PC-3 (cell line): Measurements from ENCODE around the gene SLCO4C1.

Experiments
- EZH2 ChIP-seq: fragments of 300-600 bp; sonication (generic); IDR thresholded peaks from one replicate; pipeline ENCODE4 v1.6.1; 2017; ENCODE audit warnings: antibody characterized with exemption, mild to moderate bottlenecking, low read length; ENCODE audit not compliant: unreplicated experiment
- EZH2phosphoT487 ChIP-seq: fragments of 300-600 bp; sonication (generic); IDR thresholded peaks from 2 replicates; pipeline ENCODE4 v1.6.1; 2018; ENCODE audit warnings: mild to moderate bottlenecking, antibody characterized with exemption, low read length, borderline replicate concordance
- TF ChIP-seq, protein P1 (sequence below): fragments of 300-600 bp; sonication (generic); conservative IDR thresholded peaks from 2 replicates; pipeline ENCODE4 v1.5.1; 2017; ENCODE audit warnings: antibody characterized with exemption, low read depth, mild to moderate bottlenecking, low read length

- TF ChIP-seq, protein P1, sequence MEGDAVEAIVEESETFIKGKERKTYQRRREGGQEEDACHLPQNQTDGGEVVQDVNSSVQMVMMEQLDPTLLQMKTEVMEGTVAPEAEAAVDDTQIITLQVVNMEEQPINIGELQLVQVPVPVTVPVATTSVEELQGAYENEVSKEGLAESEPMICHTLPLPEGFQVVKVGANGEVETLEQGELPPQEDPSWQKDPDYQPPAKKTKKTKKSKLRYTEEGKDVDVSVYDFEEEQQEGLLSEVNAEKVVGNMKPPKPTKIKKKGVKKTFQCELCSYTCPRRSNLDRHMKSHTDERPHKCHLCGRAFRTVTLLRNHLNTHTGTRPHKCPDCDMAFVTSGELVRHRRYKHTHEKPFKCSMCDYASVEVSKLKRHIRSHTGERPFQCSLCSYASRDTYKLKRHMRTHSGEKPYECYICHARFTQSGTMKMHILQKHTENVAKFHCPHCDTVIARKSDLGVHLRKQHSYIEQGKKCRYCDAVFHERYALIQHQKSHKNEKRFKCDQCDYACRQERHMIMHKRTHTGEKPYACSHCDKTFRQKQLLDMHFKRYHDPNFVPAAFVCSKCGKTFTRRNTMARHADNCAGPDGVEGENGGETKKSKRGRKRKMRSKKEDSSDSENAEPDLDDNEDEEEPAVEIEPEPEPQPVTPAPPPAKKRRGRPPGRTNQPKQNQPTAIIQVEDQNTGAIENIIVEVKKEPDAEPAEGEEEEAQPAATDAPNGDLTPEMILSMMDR: no peak
- TF ChIP-seq EZH2 (no peak), EZH2phosphoT487 (no peak)
Measured at GRCh38 chr5:102295534-102296177, 428 bp downstream of the SLCO4C1 start.
